ENCODE measurements around the gene DENND2A.
"Not testable (repeated sequence)": the region's sequence is repeated elsewhere in the genome, so short reads cannot be mapped to it uniquely, and the experiment has no call there.

The DENND2A gene

DNA sequence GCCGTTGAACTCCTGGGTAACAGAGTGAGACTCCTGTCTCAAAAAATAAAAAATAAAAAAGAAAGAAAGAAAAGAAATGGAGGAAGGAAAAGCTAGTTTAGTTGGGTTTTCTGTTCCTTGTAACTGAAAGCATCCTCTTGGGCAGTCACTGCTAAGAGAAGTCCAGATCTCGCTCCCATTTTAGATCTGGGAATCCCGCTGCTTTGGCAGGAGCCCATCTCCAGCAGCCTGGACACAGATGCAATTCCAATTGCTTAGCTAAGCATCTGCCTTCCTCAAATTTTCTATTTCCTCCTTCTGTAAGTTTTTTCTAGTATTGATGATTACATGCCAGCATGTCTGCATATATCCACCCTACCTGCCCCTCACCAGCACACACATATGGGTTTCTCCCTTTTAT is 54.1 kb downstream of the DENND2A start:
- DNase-seq, result no peak

DNA sequence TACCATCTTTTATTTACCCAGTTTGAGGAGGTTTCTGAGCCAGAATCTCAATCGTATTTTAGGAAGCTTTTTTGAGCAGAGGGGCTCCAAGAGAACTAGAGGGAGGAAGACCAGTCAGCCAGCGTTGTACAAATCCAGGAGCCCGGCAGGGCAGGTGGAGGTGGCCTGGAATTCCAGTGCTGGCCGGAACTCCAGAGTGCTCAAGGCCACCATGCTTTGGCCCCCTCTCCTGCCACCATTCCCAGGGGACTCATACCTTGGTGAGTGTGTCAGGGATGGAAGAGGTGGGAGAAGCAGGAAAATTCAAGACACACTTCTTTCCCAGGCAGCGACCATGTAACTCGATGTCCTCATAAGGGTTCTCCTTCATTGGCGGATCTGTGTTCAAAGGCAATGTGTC is 55.3 kb downstream of the DENND2A start:
- no peak for DNase-seq

DNA sequence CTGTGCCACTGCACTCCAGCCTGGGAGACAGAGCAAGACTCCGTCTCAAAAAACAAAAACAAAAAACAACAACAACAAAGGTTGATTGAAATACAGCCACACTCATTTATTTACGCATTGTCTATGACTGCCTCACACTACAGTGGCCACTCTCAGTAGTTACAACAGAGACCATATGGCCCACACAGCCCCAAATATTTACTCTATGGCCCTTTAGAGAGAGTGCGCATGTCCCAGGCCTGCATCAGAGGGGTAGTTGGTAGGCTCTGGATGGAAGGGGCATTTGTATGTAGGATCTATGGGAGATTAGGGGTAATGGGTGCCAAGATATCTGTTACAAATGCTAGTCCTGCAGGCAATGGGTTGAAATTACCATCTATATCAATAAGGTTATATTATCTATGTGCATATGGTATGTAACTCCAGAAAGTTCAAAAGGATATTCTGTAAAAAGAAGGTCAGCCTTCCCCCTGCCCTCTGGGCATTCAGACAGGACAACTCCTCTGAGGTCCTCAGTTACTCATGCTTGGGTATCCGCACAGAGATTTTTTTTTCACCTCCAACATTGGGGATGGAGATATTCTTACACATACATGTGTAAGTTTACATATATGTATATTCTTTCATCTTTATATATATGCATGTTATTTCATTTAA is 56.3 kb downstream of the DENND2A start:
- no peak for DNase-seq

DNA sequence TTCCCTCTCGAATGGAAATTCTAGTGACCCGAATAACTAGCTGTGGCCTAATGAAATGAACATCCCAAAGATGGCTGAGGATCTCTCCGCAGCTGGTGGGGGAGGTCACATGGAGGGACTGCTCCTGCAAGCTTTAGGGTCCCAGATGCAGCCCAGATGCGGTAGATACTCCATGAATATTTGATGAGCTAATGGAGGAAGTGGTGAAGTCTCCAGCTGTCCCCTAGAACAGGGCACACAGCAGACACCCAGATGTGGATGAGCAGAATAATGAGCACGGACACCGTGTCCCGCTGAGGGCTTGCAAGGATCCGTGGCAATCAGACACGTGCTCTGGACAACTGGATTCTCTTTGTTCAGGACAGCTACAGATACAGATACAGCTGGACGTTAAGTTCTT is 59.2 kb downstream of the DENND2A start:
- DNase-seq, result no peak

DNA sequence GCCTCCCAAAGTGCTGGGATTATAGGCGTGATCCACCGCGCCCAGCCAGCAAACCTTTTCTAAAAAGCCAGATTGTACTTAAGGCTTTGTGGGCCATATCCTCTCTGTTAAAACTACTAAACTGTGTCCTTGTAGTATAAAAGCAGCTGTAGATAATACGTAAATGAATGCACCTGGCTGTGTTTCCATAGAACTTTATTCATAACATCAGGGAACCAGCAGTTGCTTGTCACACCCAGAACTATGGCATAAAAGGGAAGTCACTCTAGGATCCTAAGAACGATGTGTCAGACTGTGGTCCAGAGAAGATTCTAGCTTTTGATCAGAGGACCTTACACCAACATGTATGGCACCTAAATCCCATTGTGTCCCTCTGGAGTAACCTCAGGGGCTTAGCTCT is 63.0 kb downstream of the DENND2A start:
- no peak for DNase-seq

DNA sequence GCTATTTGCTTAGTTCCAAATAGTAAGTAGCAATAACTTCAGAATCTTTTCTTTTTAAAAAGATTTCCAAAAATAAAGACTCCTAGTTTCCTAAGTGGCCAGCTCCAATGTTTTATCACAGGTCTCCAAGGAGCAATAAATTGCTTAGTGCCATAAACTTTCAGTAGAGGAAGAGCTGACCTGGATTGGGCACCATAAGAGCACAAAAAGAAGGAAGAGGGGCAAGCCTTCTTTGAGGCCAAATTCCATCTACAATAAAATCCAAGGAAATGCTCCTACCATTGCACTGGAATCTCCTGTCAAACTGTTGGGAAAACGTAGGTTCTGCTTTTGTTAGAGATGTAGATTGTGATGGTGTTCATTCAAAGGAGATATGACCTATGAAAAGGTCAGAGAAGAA is 64.0 kb downstream of the DENND2A start:
- no peak for DNase-seq

DNA sequence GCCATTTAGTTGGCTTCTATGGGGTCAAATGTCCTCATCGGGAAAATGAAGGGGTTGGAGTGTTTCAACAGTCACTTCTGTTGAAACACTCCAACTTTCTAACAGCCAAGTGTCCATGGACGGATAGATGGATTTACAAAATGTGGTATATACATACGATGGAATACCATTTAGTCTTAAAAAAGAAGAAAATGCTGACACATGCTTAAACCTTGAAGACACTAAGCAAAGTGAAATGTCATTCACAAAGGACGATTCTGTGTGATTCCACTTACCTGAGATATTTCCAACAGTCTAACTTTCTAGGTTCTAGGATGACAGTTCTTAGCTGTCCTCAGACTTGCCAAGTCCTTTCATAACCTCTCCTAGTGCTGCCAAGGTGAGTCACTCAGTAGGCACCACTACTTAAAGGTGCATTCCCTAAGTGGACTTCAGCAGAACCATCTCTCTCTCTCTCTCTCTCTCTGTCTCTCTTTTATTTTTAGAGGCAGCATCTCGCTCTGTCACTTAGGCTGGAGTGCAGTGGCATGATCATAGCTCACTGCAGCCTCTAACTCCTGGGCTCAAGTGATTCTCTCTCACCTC is 69.0 kb downstream of the DENND2A start:
- no peak for DNase-seq

DNA sequence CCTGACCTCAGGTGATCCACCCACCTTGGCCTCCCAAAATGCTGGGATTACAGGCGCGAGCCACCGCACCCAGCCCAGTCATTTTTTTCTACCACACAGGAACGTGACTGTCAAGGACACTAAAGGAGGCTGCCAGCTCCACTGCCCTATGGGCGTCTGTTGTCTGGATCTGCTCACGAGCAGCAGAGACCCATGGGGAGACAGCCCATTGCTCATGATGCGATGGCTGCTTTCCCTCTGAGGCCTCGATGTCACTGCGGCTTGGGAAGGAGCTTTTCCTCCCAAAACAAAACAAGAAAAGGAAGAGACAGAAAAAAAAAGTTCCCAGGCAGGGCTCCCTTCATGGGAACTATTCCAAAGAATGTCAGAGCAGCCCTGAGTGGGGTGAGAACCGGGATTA is 70.5 kb downstream of the DENND2A start:
- DNase-seq, result no peak

DNA sequence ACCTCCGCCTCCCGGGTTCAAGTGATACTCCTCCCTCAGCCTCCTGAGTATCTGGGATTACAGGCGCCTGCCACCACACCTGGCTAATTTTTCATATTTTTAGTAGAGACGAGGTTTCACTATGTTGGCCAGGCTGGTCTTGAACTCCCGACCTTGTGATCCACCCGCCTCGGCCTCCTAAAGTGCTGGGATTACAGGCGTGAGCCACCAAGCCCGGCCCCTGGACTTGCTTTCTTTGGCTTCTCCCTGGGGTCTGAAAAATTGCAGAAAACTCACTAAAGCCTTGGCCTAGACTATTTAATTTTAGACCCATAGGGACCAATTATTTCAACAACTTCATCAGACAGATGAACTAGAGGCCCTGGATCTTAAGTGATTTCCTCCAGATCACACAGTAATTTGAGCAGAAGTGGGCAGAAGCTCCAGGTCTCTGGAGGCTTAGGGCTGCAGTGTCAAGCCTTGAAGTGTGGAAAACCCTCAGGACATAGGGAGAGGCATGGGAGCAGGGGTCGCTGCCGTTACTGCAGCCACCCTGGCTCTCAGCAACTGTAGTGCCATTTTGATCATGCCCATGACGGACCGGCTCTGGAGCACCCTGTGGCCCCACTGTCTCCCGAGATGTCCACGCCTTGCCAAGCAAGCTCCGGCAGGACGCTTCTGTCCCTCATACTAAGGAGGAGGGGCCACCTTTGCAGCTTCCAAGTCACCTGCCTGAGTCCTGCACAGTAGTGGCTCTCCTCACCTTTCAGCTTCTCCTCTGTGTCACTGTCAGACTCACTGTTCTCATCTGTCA is 72.4 kb downstream of the DENND2A start:
- no peak for DNase-seq

DNA sequence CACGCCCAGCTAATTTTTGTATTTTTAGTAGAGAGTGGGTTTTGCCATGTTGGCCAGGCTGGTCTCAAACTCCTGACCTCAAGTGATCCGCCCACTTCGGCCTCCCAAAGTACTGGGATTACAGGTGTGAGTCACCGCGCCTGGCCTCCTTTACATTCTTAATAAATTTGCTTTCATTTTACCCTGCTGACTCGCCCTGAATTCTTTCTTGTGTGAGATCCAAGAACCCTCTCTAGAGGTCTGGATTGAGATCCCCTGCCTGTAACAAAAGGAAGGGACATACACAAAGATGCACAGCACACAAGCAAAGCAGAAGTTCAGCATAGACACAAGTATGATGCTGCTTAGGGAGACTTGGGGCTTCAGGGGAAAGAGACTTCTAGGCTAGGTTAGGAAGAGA is 74.4 kb downstream of the DENND2A start:
- not testable (repeated sequence) for DNase-seq

DNA sequence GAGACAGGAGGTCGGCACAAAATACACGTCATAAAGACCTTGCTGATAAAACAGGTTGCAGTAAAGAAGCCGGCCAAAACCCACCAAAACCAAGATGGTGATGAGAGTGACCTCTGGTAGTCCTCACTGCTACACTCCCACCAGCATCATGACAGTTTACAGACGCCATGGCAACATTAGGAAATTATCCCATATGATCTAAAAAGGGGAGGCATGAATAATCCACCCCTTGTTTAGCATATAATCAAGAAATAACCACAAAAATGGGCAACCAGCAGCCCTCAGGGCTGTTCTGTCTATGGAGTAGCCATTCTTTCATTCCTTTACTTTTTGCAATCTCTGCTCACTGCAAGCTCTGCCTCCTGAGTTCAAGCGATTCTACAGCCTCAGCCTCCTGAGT is 74.9 kb downstream of the DENND2A start:
- DNase-seq, result not testable (repeated sequence)

DNA sequence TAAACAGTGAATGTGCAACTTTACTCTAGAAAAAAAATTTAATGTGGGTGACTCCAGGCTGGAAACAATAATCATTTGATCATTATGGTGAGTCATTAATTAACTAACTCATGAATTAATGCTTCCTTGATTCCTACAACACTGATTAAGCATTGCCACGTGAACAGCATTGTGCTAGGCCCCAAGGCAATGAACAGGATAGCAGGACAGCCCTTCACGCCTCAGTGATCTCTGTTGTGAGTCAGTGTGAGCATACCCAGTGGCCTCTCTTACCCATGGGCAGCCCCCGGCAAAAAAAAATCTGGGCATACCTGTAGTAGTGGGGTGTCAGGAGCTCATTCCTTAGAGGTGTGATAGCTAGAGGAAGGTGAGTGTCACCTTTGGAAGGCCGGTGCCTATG is 76.0 kb downstream of the DENND2A start:
- no peak for DNase-seq

DNA sequence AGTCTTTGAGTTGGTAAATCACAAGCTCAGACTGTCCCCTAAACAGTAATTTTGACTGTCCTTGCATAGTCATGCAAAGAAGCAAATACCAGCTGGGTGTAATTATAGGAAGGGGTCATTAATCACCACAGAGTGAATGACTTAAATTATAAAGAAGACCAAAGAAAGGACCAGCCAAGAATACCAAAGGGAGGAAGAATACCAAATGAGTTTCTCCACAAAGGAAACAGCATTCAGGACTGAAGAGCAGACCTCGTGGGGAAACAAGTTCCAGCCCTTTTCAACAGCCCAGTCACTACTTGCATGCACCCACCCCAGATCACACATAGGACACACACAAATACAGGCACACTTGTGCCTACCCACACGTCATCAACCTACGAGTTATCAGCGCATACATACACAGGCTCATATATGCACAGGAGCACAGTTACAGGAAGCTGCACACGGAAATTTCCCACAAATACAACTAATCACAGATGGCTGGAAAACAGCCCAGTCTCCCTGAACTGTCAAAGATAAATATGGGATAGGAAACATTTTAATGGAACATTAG is 77.6 kb downstream of the DENND2A start:
- DNase-seq, result no peak

DNA sequence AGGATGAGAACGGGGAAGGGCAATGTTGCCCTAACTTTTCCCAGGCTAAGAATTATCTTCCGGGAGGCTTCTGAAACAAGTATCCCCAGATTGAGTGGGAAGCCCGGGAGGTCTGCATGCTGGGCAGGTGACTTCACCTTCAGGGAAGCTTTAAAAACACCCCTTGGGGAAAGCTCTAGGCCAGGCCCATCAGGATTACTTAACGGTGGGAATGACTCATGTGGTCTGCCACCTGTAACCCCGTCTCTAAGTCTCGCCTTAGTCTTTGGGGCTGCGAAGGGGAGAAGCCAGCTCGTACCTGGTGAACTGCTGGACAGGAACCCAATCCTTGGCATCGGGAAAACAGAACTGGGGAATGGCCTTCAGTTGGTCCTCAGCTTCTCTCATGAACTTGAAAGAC is 81.2 kb downstream of the DENND2A start:
- no peak for DNase-seq

DNA sequence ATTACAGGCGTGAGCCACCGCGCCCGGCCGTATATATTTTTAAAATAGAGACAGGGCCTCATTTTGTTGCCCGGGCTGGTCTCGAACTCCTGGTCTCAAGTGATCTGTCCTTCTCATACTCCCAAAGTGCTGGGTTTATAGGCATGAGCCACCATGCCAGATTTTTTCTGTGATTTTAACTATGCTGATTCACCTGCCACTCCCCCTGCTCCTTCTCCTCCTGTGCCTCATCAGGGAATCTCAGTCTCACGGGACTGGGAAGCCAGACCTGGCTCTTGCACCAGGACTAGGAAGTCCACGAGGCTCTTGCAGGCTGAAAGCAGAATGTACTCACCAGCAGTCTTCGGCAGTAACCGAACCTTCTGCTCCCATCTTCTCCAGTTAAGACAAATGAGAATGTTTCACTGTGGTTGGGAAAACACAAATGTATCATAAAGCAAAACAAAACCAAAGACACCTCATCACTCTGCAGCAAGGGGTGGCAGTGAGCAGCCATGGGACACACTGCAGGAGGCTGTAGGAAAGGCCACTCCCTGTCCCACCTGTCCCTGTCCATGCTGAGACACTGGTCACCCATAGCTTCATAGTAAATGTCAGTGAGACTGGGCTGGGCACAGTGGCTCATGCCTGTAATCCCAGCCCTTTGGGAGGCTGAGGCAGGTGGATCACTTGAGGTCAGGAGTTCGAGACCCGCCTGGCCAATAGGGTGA is 82.6 kb downstream of the DENND2A start:
- DNase-seq, result no peak

DNA sequence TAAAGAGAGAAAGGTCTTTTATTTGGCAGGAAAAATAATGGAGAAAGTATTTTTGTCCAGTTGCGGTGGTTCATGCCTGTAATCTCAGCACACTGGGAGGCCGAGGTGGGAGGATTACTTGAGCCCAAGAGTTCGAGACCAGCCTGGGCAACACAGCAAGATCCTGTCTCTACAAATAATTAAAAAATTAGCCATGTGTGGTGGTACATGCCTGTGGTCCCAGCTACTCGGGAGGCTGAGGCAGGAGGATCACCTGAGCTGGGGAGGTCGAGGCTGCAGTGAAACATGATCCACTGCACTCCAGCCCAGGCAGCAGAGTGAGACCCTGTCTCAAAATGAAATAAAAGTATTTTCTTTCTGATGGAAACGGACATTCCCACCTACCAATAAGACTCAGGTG is 83.5 kb downstream of the DENND2A start:
- no peak for DNase-seq

DNA sequence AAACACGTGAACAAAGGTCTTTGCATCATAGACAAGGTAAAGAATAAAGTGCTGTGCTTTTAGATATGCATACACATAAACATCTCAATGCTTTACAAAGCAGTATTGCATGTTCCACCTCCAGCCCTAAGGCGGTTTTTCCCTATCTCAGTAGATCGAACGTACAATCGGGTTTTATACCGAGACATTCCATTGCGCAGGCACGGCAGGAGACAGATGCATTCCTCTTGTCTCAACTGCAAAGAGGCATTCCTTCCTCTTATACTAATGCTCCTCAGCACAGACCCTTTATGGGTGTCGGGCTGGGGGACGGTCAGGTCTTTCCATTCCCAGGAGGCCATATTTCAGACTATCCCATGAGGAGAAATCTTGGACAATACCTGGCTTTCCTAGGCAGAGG is 87.4 kb downstream of the DENND2A start:
- DNase-seq, result not testable (repeated sequence)

DNA sequence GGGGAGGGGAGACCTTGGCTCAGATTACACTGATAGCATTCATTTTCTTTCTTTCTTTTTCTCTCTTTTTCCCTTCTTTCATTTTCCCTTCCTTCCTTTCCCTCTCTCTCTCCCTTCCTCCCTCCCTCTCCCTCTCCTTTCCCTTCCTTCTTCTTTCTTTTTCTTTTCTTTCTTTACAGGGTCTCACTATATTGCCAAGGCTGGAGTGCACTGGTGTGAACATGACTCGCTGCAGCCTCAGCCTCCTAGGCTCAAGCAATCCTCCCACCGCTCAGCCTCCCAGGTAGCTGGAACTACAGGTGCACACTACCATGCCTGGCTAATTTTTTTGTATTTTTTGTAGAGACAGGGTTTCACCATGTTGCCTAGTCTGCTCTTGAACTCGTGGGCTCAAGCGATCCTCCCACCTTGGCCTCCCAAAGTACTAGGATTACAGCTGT is 88.4 kb downstream of the DENND2A start:
- no peak for DNase-seq

DNA sequence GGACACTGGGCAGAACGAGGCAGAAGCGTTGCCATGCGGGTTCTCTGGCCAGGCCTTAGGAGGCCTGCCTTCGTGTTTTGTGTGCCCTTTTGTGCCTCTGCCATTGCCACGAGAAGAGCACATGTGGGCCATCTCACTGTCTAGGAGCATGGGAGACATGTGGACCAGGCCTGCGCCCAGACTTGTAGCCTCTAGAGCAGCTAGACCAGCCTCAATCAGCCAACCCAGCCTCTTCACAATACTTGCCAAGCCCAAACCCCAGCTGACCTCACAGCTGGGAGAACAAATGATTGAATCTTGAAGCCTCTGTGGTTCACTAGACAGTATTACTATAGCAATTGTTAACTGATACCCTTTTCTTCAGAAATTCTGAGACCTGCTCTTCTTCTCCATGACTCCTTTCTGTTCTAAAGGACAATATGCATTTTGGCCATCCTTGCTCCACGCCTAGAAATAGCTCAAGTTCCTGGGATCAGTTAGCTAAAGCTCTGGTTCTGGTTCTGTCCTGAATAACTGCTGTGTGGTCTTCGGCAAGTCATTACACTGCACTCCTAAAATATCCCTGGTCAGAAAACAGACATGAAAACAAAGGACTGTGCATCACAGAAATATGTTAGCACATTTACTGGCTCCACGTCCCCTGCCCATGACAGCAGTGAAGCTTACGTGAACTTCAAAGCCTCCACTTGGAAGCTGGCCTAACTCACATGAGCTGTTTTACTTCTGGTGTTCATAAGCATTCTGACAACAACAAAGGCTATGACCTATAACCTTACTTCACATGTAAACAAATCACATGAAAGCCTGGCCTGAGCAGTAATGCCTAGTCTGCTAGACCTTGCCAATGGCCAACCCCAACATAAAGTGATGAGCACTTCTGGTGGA is 89.0 kb downstream of the DENND2A start:
- DNase-seq, result no peak

DNA sequence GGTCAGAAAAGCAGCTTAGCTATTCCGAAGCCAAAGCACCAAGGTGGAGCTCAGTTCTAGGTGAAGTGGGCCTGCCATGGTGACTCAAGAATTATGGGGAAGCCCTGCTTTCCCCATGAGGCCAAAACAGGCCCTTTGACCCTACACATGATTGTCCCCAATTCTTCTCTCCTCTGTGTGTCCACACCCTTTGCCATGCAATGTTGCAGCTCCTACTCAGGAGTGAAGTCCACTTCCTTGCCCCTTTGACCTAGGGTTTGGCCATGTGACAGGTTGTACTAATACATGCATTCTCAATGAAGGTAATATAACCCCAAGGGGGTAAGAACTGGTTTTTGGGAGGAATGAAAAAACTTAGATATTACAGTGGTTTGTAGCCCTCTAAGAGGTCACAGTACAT is 93.7 kb downstream of the DENND2A start:
- DNase-seq, result no peak

DNA sequence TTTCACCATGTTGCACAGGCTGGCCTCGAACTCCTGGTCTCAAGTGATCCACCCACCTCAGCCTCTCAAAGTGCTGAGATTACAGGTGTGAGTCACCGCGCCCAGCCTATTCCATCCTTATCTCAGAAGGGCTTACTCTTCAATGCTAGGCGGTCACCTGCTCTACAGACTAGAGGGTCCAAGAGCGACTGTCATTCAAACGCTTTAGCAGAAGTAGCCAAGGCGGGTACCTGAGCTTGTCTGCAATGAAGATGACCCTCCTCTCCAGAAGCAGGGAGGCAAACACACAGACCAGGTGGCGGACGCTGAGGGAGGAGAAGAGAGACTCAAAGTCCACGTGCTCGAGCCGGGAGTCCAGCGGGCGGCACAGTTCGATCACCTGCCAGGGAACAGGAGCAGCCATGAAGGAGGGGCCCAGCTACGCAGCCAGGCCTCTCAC is 96.2 kb downstream of the DENND2A start:
- no peak for DNase-seq

DNA sequence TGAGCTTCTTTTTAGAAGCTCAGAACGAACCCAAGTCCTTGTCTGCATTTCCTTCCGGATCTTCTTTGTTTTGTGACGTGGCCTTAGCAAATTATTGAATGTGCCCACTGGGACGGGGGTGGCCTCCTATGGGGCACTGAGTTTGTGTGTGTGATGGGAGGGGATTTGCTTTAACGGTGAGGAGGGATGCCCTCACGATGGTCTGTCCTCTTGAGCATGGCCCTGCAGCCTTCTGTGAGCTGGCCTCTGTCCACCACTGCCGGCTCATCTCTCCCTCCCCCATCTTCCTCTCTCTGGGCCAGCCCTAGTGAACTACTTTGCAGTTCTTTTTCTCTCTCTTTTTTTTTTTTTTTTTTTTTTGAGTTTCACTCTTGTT is 98.4 kb downstream of the DENND2A start:
- DNase-seq, result peak; percentile 44
